IMR-90 (cell line): ENCODE results near the gene PPP1R12B.
"Not testable (repeated sequence)": the region's sequence is repeated elsewhere in the genome, so short reads cannot be mapped to it uniquely, and the experiment has no call there.

Experiments
- MAFK ChIP-seq: IDR thresholded peaks from 2 replicates; pipeline ENCODE4 v1.6.1; 2012; ENCODE audit warnings: low read depth, low read length, improper control_type of control experiment
- POLR2A ChIP-seq: IDR thresholded peaks from 2 replicates; pipeline ENCODE4 v1.6.1; 2012; ENCODE audit warnings: mild to moderate bottlenecking, low read depth, low read length
- TF ChIP-seq, protein P1 (sequence below): conservative IDR thresholded peaks from 2 replicates; pipeline ENCODE4 v1.5.1; 2012; ENCODE audit warnings: mild to moderate bottlenecking, low read depth, low read length, improper control_type of control experiment

- TF ChIP-seq POLR2A, MAFK: not testable (repeated sequence)
- TF ChIP-seq, protein P1, sequence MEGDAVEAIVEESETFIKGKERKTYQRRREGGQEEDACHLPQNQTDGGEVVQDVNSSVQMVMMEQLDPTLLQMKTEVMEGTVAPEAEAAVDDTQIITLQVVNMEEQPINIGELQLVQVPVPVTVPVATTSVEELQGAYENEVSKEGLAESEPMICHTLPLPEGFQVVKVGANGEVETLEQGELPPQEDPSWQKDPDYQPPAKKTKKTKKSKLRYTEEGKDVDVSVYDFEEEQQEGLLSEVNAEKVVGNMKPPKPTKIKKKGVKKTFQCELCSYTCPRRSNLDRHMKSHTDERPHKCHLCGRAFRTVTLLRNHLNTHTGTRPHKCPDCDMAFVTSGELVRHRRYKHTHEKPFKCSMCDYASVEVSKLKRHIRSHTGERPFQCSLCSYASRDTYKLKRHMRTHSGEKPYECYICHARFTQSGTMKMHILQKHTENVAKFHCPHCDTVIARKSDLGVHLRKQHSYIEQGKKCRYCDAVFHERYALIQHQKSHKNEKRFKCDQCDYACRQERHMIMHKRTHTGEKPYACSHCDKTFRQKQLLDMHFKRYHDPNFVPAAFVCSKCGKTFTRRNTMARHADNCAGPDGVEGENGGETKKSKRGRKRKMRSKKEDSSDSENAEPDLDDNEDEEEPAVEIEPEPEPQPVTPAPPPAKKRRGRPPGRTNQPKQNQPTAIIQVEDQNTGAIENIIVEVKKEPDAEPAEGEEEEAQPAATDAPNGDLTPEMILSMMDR, result not testable (repeated sequence)
Measured at GRCh38 chr1:202407378-202407777, 58.9 kb downstream of the PPP1R12B start.
